SIG-M5 treated with dmso at 0.1 percent for 504 hours (cell line): Measurements from ENCODE around the gene ZFP2.
"Not testable (repeated sequence)": the region's sequence is repeated elsewhere in the genome, so short reads cannot be mapped to it uniquely, and the experiment has no call there.

Experiments used
- DNase-seq: peaks from one replicate; lab custom pipeline; 2025; ENCODE audit not compliant: unreplicated experiment; lab: John Stamatoyannopoulos, UW

ZFP2 gene

GRCh38 chr5:178895615-178896571, at the start of gene ZFP2:
Gene ZFP2, plus strand, starts transcription at chr5:178895913. Its CDS starts 35,401 bp downstream, at chr5:178931314.
- DNase-seq, result no peak

- no peak for DNase-seq
These were observed 46.4 kb upstream of the ZFP2 start for GRCh38 chr5:178849316-178849715.

GRCh38 chr5:178851951-178852350, 43.8 kb upstream of the ZFP2 start:
- no peak for DNase-seq

- DNase-seq, result no peak
These were observed 41.4 kb upstream of the ZFP2 start for GRCh38 chr5:178854284-178854683.

- DNase-seq, result peak; percentile 95
These were observed 35.8 kb upstream of the ZFP2 start, which contains the start of gene ZNF354B for GRCh38 chr5:178859625-178860521. Gene ZNF354B, plus strand, starts transcription at chr5:178859953. Its CDS starts 1,095 bp downstream, at chr5:178861048.

- not testable (repeated sequence) for DNase-seq
These were observed 35.1 kb upstream of the ZFP2 start for GRCh38 chr5:178860615-178861014.

GRCh38 chr5:178861627-178862026, 34.1 kb upstream of the ZFP2 start:
- DNase-seq, result no peak

- no peak for DNase-seq
These were observed 28.8 kb upstream of the ZFP2 start for GRCh38 chr5:178866946-178867345.

GRCh38 chr5:178869577-178869976, 26.1 kb upstream of the ZFP2 start:
- DNase-seq, result no peak

GRCh38 chr5:178870411-178870810, 25.3 kb upstream of the ZFP2 start:
- DNase-seq, result no peak

- no peak for DNase-seq
These were observed 23.4 kb upstream of the ZFP2 start for GRCh38 chr5:178872302-178872701.

- not testable (repeated sequence) for DNase-seq
These were observed 12.5 kb upstream of the ZFP2 start for GRCh38 chr5:178883115-178883694.

GRCh38 chr5:178883815-178884430, 11.8 kb upstream of the ZFP2 start:
- no peak for DNase-seq

- DNase-seq, result no peak
These were observed 3.6 kb downstream of the ZFP2 start for GRCh38 chr5:178899289-178899688.

- DNase-seq, result no peak
These were observed 7.1 kb downstream of the ZFP2 start for GRCh38 chr5:178902849-178903248.

GRCh38 chr5:178931846-178932760, 36.4 kb downstream of the ZFP2 start:
- DNase-seq, result no peak

GRCh38 chr5:178940569-178941360, 45.1 kb downstream of the ZFP2 start, which contains the start of gene ZNF454:
Gene ZNF454, plus strand, starts transcription at chr5:178941198. Its CDS starts 1,594 bp downstream, at chr5:178942792.
- DNase-seq, result no peak

GRCh38 chr5:178941361-178941760, 45.6 kb downstream of the ZFP2 start:
- DNase-seq, result no peak
